ENCODE results near the gene PRKCA.
"Not testable (repeated sequence)": the region's sequence is repeated elsewhere in the genome, so short reads cannot be mapped to it uniquely, and the experiment has no call there.

PRKCA gene

DNA sequence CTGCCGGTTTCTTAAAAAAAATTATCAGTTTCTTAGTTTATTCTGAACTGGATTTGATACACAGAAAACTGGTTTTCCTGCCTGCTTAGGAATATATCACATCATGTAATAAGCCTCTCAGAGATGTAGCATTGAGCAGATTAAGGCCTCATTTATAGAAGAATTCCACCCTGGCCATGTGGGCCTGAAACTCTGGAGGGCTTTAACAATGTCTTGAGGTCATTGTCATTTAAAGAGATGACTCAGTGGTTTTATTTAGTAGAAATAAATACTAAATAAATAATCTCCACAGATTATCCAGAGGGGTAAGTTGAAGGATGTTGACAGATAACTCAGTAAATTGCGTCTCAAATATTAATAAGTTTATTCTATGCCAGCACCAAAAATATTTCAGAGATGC is 56.9 kb downstream of the PRKCA start:
- Histone ChIP-seq H3K27ac (no peak overlapping the region), H3K4me3 (no peak overlapping the region)
- no peak for TF ChIP-seq CTCF (IDR thresholded peaks at IDR 0.05)
- no peak for DNase-seq (ENCODE audit: low spot score)

- not testable (repeated sequence) for H3K27ac ChIP-seq; H3K4me3 ChIP-seq; DNase-seq (ENCODE audit: low spot score)
These were observed 58.6 kb downstream of the PRKCA start for GRCh38 chr17:66360961-66361565.

- H3K4me3 ChIP-seq: no peak overlapping the region
- H3K27ac ChIP-seq: no peak overlapping the region
- no peak for TF ChIP-seq CTCF (IDR thresholded peaks at IDR 0.05)
- DNase-seq (ENCODE audit: low spot score): no peak
These were observed 62.1 kb downstream of the PRKCA start for GRCh38 chr17:66364508-66364907.

DNA sequence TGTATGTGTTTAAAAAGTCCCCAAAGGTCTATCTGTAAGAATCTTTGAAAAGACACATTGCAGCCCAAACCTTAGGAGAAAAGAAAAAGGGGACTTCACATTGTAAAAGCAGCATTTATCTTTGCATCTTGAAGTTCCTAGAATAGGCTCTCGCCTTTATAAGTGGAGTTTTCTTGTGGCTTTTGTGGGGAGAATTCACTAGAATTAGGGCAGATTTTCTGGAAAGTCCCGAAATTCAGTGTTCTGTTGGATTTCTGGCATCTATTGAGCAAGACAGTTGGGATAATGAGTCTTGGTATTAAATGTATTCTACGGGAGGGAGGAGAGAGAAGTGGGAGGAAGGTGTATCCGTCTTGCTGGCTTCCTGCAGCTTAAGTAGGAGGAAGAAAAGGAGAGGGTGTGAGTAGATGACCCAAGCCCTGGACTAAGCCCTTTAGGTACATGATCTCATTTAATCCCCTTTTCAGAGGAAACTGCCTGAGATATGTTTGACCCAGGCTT is 62.6 kb downstream of the PRKCA start:
- no peak for TF ChIP-seq CTCF (IDR thresholded peaks at IDR 0.05)
- Histone ChIP-seq H3K27ac (no peak overlapping the region), H3K4me3 (no peak overlapping the region)
- no peak for DNase-seq (ENCODE audit: low spot score)

GRCh38 chr17:66365903-66366302 is 63.5 kb downstream of the PRKCA start:
- Histone ChIP-seq H3K27ac (no peak overlapping the region), H3K4me3 (no peak overlapping the region)
- no peak for TF ChIP-seq CTCF (IDR thresholded peaks at IDR 0.05)
- no peak for DNase-seq (ENCODE audit: low spot score)

DNA sequence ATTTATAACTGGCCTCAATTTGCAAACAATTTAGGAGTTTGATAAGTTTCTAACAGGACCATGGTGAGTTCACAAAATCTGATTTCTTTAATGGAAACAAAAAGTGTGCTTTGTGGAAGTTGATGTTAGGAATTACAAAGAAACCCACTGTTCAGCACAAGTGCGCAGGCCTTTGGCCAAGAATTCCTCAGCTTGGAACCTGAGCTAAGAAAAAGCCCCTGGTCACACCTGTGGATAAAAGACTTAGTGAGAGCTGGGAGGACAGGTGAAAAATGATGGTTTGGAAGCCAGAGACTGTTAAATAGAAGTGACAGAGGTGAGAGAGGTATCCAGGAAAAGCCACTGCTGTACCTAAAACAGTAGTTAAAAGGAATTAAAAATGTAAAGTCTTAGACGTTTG is 64.7 kb downstream of the PRKCA start:
- Histone ChIP-seq H3K4me3 (no peak overlapping the region), H3K27ac (no peak overlapping the region)
- no peak for DNase-seq (ENCODE audit: low spot score)
- TF ChIP-seq CTCF (IDR thresholded peaks at IDR 0.05): no peak

- Histone ChIP-seq H3K27ac (no peak overlapping the region), H3K4me3 (no peak overlapping the region)
- DNase-seq (ENCODE audit: low spot score): no peak
- TF ChIP-seq CTCF (IDR thresholded peaks at IDR 0.05): no peak
These were observed 67.4 kb downstream of the PRKCA start for GRCh38 chr17:66369830-66370229.
